DMS53 treated with DMSO at 0.1 percent for 48 hours (cell line): ENCODE measurements around the gene C17orf50.

Source experiments
- DNase-seq: peaks from one replicate; lab custom pipeline; 2025; ENCODE audit not compliant: unreplicated experiment; lab: John Stamatoyannopoulos, UW

C17orf50 gene

DNA sequence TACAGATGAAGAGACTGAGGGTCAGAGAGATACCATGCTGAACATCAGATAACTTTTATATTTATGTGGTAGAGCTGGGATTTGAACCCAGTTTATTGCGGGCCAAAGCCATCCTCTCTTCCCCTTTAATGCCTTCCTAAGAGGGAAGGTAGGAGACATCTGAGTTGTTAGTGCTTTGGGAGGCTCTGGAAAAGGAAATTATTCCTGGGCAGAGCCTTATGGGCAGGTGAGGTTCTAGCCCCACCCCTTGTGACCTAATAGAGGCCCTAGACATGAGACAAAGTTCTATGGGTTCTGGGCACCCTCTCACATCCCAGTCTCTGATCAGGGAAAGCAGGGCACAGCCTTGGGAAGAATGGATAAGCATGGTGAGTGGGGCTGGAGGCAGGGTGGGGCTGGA, at the start of gene C17orf50:
Gene C17orf50 (plus strand): TSS at position 301 of the 400 bp plus-strand sequence. CDS start 55 bp downstream, at position 356.
- no peak for DNase-seq

GRCh38 chr17:35710950-35711349, 49.7 kb upstream of the C17orf50 start:
- DNase-seq: no peak

- no peak for DNase-seq
These were observed 47.5 kb upstream of the C17orf50 start for GRCh38 chr17:35713069-35713728.

DNA sequence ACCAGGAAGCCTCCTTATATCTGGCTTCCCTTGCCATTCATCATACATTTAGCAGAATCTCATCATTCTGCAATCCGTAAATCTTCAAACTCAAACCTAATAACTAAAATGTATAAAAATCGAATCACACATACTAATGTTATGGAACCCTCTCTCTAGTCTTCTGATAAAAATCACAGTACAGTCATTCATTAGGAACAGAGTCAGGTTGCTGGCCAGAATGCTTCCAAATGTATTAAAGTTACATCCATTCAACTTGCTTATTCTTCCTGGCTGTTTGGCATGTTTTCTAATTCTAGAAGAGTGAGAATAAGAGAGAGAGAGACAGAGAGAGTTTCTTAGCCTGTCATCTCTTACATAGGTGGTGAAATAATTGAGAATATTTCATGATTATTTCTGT, 45.7 kb upstream of the C17orf50 start:
- DNase-seq: no peak

DNA sequence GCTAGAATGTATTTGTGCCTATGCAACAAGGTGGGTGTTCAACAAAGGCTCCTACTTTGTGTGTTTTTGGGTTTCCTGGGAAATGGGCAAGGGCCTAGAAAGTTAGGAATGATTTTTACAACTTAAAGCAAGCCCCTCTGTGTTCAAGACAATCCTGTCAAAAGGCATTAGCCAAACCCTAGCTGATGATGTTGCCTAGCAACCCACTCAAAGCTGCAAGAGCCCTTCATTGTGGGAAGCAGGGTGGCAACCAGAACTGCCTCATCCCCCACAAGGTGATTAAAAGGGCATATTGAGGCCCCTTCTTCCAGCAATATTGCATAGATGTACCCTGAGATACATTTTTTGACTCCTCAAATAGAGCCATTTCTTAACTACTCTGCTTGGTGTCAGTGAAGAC, 45.3 kb upstream of the C17orf50 start:
- DNase-seq: no peak

DNA sequence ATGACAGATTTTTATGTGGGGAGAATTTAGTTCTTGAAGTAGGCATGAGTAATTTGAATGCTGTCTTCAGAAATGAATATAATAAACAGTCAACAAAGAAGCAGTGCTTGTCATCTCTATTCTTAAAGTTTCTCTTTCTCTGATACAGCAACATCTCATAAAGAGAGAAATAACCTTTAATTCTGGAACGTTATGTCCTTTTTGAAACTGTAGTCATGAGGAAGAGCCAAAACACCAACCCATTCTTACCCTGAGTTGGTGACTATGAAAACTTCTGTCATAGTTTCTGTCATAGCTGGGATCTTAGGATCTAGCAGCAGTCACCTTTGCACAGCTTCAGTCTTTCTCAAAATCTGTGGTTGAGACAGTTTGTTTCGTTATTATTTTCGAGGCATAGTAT, 44.5 kb upstream of the C17orf50 start:
- no peak for DNase-seq

DNA sequence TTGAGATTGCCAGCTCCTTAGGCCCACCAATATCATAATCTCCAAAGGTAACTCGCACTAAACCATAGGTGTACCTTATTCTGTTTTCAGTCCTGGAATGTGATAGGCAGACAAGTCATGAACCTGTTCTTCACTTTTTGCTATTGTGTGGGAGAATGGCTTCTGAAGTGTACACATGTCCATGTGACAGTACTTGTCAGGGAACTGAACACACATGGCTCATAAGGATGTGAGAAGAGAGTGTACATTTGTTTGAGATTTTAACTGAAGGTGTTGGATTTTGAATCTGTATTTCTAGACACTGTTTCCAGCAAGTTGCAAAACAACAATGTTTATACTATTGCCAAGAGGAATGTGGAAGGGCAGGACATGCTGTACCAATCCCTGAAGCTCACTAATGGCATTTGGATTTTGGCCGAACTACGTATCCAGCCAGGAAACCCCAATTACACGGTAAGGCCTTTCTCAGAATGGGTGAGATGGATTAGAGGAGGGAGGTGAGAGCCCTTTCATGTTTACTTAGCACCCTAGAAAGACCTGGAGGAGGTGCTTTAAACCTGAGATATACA, 43.7 kb upstream of the C17orf50 start:
- no peak for DNase-seq

GRCh38 chr17:35717475-35717874, 43.2 kb upstream of the C17orf50 start:
- no peak for DNase-seq

DNA sequence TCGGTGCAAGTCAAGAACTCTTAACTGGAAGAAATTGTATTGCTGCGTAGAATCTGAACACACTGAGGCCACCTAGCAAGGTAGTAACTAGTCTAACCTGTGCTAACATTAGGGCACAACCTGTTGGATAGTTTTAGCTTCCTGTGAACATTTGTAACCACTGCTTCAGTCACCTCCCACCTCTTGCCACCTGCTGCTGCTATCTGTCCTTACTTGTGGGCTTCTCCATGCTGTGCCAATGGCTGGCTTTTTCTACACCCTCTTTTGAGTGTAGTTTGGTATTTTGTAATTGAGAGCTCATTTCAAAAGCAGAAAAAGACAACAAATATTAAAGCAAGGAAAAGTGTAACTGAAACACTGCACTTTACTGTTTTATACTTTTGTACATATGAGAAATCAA, 37.0 kb upstream of the C17orf50 start:
- no peak for DNase-seq

GRCh38 chr17:35725058-35725457, 35.6 kb upstream of the C17orf50 start:
- DNase-seq: no peak

DNA sequence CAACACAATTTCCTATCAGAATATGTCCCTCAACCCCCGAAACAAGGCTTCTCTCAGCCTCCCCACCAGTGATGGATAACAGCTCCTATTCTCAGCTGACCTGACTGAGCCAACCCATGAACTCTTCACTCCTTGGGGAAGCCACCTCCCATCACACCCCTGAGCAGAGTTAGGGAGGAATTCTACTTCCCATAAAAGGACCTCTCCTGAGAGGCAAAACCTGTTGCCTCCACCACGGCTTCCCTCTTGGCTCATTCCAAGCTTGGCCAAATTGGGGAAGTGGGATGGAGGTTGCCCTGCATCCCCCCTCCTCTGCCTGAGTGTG, 34.9 kb upstream of the C17orf50 start:
- no peak for DNase-seq

- no peak for DNase-seq
These were observed 34.3 kb upstream of the C17orf50 start for GRCh38 chr17:35726127-35726952.

GRCh38 chr17:35726953-35727460, 33.7 kb upstream of the C17orf50 start:
- DNase-seq: no peak

GRCh38 chr17:35727635-35728034, 33.1 kb upstream of the C17orf50 start:
- DNase-seq: no peak

DNA sequence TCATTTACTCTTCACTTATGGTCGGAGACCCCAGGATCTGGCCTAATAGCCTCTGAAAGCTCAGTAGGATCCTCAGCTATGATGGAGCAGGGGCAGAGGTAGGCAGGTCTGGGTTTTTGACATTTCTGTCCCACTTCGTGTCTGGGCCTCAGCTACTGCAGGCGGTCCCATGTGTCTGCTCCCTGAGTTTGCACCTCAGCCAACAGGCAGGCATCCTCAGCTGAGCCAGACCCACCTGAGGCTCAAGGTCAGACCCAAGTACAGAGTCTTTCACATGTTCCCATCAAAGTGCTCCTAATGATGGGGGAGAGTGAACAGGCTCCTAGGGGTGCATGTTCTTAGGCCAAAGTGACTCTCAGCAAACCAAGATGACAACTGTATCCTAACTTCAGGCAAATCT, 32.1 kb upstream of the C17orf50 start:
- no peak for DNase-seq

DNA sequence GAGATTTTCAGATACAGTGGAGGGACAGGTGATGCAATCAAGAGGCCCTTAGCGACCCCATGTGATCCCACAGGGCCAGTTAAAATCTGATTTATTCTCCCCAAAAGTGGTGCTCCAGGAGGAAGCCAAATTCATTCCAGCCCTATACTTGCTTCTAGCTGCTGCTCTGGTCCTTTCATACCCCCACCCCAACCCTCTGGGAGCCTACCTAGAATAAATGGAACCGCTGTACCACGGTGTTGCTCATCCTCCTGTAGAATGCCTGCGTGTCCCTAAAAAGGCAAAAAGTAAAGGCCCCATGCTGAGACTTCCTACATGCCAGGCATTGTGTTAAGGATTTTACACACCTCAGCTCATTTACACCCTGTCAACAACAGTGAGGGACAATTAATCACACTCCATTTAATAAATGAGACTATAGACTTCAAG, 31.3 kb upstream of the C17orf50 start:
- DNase-seq: no peak

GRCh38 chr17:35730400-35731005, 30.2 kb upstream of the C17orf50 start:
- no peak for DNase-seq

DNA sequence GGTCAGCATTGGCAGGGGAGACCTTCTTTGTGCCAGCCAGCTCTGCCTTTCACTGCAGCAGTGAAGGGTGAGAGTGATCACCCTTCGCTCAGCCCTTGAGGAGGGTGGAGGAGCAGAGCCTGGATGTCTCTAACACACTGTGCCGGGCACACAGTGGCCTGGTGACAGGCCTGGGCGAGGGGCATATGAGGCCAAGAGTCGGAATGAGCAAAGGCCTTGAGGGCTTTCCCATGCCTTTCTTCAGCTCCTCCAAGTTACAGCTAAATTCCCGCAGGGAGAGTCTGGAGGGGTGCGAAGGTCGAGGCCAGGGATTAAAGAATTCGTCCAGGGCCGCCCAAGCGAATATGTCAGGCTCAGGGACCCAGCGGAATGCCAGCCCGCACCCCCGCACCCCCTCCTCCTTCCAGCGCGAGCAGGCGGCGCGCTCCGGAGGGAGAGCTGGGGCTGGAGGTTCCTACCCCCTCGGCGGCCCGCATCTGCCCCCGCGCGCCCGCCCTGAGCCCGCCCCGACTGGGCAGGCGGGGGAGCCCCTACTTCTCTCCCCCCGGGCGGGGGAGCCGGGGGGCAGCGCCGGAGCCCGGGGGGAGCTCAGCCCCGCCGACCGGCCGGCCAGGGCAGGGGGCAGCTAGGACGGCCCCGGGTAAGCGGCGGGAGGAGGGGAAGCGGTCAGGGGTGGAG, 29.3 kb upstream of the C17orf50 start, which contains the start of gene RASL10B:
Gene RASL10B (plus strand): TSS at position 401 of the 678 bp plus-strand sequence. CDS start 3,546 bp downstream, outside the sequence.
- no peak for DNase-seq

GRCh38 chr17:35731917-35732805, 28.5 kb upstream of the C17orf50 start:
- no peak for DNase-seq

- DNase-seq: no peak
These were observed 27.9 kb upstream of the C17orf50 start for GRCh38 chr17:35732806-35733136.
